A673 (cell line): ENCODE measurements around the gene PHC2. TPM values are rescaled to one million over a fixed set of nuclear protein-coding genes. Genes with fewer than 3 reads are reported as not detected.

ENCODE experiments used
- BruUV-seq: library from RNA; stranded (reverse); fragments of 400-500 nt; replicated peaks from 2 replicates; lab custom pipeline; 2021; lab: Mats Ljungman, UMichigan
- CTCF ChIA-PET: fragments of 300-600 bp; sonication (Branson Sonifier 250); formaldehyde crosslinking; loops from one replicate; lab custom pipeline; 2022; ENCODE audit warnings: antibody characterized with exemption; lab: Charles Lee
- POLR2A ChIA-PET: fragments of 300-600 bp; sonication (Branson Sonifier 250); formaldehyde crosslinking; loops from one replicate; lab custom pipeline; 2022; ENCODE audit warnings: antibody characterized with exemption; ENCODE audit not compliant: low non-redundant PET; lab: Charles Lee
- DNase-seq: peaks from one replicate; pipeline ENCODE4 v3.0.0-alpha.2; 2015; ENCODE audit warnings: low spot score
- H3K27ac ChIP-seq: fragments of 200-600 bp; sonication (generic); 2 replicates; pipeline ENCODE4 v1.5.1; 2016; ENCODE audit warnings: mixed run types, low read depth, mild to moderate bottlenecking, mixed read lengths, antibody characterized with exemption, low read length; ENCODE audit not compliant: poor library complexity, severe bottlenecking
- H3K27me3 ChIP-seq: fragments of 200-600 bp; sonication (generic); replicated peaks from 2 replicates; pipeline ENCODE4 v1.6.1; 2017; ENCODE audit warnings: mixed run types, low read depth, mild to moderate bottlenecking, mixed read lengths, antibody characterized with exemption, low read length; ENCODE audit not compliant: insufficient read depth, poor library complexity
- H3K36me3 ChIP-seq: fragments of 200-600 bp; sonication (generic); 2 replicates; pipeline ENCODE4 v1.6.1; 2016; ENCODE audit warnings: mixed run types, mild to moderate bottlenecking, mixed read lengths, antibody characterized with exemption, low read length; ENCODE audit not compliant: insufficient read depth, poor library complexity, severe bottlenecking
- H3K4me1 ChIP-seq: fragments of 200-600 bp; sonication (generic); 2 replicates; pipeline ENCODE4 v1.6.1; 2017; ENCODE audit warnings: mixed run types, mild to moderate bottlenecking, mixed read lengths, antibody characterized with exemption, low read length; ENCODE audit not compliant: insufficient read depth, poor library complexity, severe bottlenecking
- H3K4me3 ChIP-seq: fragments of 200-600 bp; sonication (generic); 2 replicates; pipeline ENCODE4 v1.5.1; 2016; ENCODE audit warnings: low read depth, mixed run types, mild to moderate bottlenecking, mixed read lengths, low read length; ENCODE audit not compliant: poor library complexity, severe bottlenecking
- H3K9me3 ChIP-seq: fragments of 200-600 bp; sonication (generic); 2 replicates; pipeline ENCODE4 v1.6.1; 2016; ENCODE audit warnings: mixed run types, low read depth, mild to moderate bottlenecking, mixed read lengths, antibody characterized with exemption, low read length; ENCODE audit not compliant: poor library complexity, severe bottlenecking
- EZH2 ChIP-seq: fragments of 200-600 bp; sonication (generic); IDR thresholded peaks from 2 replicates; pipeline ENCODE4 v1.6.1; 2017; ENCODE audit warnings: borderline replicate concordance, low read depth, mild to moderate bottlenecking, mixed read lengths, antibody characterized with exemption, low read length; ENCODE audit not compliant: poor library complexity, severe bottlenecking
- intact Hi-C: fragments of 100-400 bp; cut with micrococcal nuclease; formaldehyde crosslinking; loops from one replicate; pipeline ENCODE4 v1.10.0; 2022; ENCODE audit not compliant: unreplicated experiment
- total RNA-seq: library from RNA; stranded (reverse); gene quantifications from 2 replicates; pipeline ENCODE4 v1.2.3, GENCODE V29; 2021
- TF ChIP-seq, protein P1 (sequence below): fragments of 300-800, 200-600 bp; sonication (generic); conservative IDR thresholded peaks from 2 replicates; pipeline ENCODE4 v1.5.1; 2017; ENCODE audit warnings: low read depth, mild to moderate bottlenecking, antibody characterized with exemption, low read length, moderate library complexity, mixed read lengths

Gene PHC2
- total RNA-seq, 1 experiment from 2014 or later, result 136 TPM

DNA sequence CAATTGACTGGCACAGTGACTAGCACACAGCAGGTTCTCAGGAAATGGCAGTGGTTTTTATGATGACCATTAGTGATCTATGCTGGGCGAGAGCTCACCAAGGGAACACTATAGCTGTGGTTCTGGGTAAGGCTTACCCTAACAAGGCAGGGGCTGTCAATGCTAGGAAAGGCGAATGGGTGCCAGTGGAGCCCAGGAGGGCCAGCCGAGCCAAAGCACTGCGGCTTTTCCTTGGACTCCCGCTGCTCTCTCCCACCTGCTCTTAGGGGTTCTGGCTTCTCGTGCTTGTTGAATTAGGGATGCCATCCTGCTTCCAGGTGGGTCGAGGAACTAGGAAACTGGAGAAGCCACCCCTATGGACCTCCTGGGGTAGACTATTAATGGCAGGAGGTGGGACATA lies 100.0 kb downstream of the PHC2 start:
- CTCF ChIA-PET, result no interaction called here
- no peaks in the 10 kb centered on the region for H3K4me1 ChIP-seq
- TF ChIP-seq, protein P1, sequence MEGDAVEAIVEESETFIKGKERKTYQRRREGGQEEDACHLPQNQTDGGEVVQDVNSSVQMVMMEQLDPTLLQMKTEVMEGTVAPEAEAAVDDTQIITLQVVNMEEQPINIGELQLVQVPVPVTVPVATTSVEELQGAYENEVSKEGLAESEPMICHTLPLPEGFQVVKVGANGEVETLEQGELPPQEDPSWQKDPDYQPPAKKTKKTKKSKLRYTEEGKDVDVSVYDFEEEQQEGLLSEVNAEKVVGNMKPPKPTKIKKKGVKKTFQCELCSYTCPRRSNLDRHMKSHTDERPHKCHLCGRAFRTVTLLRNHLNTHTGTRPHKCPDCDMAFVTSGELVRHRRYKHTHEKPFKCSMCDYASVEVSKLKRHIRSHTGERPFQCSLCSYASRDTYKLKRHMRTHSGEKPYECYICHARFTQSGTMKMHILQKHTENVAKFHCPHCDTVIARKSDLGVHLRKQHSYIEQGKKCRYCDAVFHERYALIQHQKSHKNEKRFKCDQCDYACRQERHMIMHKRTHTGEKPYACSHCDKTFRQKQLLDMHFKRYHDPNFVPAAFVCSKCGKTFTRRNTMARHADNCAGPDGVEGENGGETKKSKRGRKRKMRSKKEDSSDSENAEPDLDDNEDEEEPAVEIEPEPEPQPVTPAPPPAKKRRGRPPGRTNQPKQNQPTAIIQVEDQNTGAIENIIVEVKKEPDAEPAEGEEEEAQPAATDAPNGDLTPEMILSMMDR, result no peak
- no peak for TF ChIP-seq EZH2
- H3K9me3 ChIP-seq, result no peaks in the 10 kb centered on the region
- intact Hi-C loops, result no loop called here
- H3K27ac ChIP-seq, result no peak overlapping the region
- no peaks in the 10 kb centered on the region for H3K27me3 ChIP-seq
- POLR2A ChIA-PET, result no interaction called here
- DNase-seq, result no peak
- no TSS peak for BruUV-seq
- no peak overlapping the region for H3K4me3 ChIP-seq
- H3K36me3 ChIP-seq, result peaks cover 95% of the 10 kb centered on the region

DNA sequence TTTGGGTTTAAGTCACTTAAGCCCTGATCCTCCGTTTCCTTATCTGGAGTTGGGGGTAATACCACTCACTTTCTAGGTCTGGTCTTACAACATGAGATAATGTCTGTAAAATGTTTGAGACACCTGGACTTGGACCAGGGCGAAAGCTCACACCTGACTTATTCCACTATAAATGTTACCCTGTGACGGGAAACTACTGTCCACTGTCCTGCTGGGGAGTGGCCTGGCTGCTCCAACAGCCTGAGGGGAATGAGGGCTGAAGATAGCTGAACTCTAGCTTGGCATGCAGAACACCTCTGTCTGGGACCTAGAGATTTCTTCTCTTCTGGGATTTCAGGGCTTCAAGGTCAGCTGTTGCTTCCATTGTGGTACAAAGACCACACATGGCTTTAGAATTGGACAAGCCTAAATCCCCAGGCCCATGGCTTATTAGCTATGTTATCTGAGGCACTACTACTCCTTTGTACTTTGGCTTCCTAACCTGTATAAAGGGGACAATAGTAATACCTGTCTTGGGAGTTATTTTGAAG lies 100.5 kb downstream of the PHC2 start:
- POLR2A ChIA-PET, result no interaction called here
- TF ChIP-seq, protein P1, result no peak
- no peak for TF ChIP-seq EZH2
- peaks cover 100% of the 10 kb centered on the region for H3K36me3 ChIP-seq

DNA sequence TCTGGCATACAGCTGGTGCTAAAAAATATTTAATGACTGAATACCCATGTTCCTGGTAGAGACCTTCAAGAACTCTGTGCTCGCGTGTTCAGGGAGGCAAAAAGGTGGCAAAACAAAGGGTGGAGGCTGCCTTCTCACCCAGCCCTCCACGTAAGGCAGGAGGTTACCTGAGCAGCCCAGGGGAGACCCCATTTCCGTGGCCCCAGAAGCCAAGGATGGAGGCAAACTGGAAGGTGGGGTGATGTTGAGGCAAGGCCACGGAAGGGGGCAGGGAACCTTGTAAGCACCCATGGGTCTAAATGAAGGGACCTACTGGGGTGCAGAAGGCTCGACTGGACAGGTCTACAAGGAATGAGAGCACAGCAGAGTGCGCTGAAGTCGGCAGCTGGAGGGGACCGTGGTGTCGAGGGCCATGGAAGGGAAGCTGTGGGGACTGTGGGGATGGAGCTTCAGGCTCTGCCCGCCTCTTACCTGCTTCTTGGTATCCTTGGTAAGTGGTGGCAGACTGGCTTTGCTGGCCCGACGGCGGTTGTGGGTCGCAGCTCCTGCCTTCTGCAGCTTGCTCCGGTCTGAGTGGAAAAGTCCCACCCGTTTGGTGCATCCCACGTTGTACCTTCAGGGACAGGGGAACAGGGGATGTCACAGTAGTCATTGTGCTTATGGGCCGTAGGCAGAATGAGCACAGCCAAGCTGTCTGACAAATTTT lies 101.1 kb downstream of the PHC2 start:
- DNase-seq, result no peak
- intact Hi-C loops, result no loop called here
- TF ChIP-seq, protein P1, result no peak
- TF ChIP-seq EZH2, result no peak
- no peaks in the 10 kb centered on the region for H3K4me1 ChIP-seq
- no TSS peak for BruUV-seq
- ChIA-PET POLR2A (no interaction called here), CTCF (no interaction called here)
- no peak overlapping the region for H3K27ac ChIP-seq
- H3K27me3 ChIP-seq, result no peaks in the 10 kb centered on the region
- no peaks in the 10 kb centered on the region for H3K9me3 ChIP-seq
- H3K36me3 ChIP-seq, result peaks cover 100% of the 10 kb centered on the region
- no peak overlapping the region for H3K4me3 ChIP-seq

More for the DNA sequence above, 100.5 kb downstream of the PHC2 start:
- no TSS peak for BruUV-seq
- Histone ChIP-seq H3K4me1 (no peaks in the 10 kb centered on the region), H3K4me3 (no peak overlapping the region), H3K9me3 (no peaks in the 10 kb centered on the region), H3K27ac (no peak overlapping the region), H3K27me3 (no peaks in the 10 kb centered on the region)
- intact Hi-C loops, result no loop called here
- CTCF ChIA-PET, result no interaction called here
- no peak for DNase-seq
